ENCODE measurements around the gene ZNF837.

GRCh38 chr19:58398087-58398486 lies 17.3 kb upstream of the ZNF837 start:
- TF ChIP-seq FOXJ3 (CRISPR knock-in tag; IDR thresholded peaks at IDR 0.05; ENCODE audit: borderline replicate concordance) (no peak), TEAD4 (CRISPR knock-in tag; IDR thresholded peaks at IDR 0.05) (no peak), SMAD3 (CRISPR knock-in tag; IDR thresholded peaks at IDR 0.05; ENCODE audit: borderline replicate concordance) (no peak), HMGA2 (CRISPR knock-in tag; IDR thresholded peaks at IDR 0.05) (no peak), ELF4 (CRISPR knock-in tag; IDR thresholded peaks at IDR 0.05; ENCODE audit: low read depth) (no peak), SP1 (CRISPR knock-in tag; conservative IDR thresholded peaks at IDR 0.05) (no peak)
- TF ChIP-seq, protein P1, sequence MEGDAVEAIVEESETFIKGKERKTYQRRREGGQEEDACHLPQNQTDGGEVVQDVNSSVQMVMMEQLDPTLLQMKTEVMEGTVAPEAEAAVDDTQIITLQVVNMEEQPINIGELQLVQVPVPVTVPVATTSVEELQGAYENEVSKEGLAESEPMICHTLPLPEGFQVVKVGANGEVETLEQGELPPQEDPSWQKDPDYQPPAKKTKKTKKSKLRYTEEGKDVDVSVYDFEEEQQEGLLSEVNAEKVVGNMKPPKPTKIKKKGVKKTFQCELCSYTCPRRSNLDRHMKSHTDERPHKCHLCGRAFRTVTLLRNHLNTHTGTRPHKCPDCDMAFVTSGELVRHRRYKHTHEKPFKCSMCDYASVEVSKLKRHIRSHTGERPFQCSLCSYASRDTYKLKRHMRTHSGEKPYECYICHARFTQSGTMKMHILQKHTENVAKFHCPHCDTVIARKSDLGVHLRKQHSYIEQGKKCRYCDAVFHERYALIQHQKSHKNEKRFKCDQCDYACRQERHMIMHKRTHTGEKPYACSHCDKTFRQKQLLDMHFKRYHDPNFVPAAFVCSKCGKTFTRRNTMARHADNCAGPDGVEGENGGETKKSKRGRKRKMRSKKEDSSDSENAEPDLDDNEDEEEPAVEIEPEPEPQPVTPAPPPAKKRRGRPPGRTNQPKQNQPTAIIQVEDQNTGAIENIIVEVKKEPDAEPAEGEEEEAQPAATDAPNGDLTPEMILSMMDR (IDR thresholded peaks at IDR 0.05), result no peak
- TF ChIP-seq, protein P2, sequence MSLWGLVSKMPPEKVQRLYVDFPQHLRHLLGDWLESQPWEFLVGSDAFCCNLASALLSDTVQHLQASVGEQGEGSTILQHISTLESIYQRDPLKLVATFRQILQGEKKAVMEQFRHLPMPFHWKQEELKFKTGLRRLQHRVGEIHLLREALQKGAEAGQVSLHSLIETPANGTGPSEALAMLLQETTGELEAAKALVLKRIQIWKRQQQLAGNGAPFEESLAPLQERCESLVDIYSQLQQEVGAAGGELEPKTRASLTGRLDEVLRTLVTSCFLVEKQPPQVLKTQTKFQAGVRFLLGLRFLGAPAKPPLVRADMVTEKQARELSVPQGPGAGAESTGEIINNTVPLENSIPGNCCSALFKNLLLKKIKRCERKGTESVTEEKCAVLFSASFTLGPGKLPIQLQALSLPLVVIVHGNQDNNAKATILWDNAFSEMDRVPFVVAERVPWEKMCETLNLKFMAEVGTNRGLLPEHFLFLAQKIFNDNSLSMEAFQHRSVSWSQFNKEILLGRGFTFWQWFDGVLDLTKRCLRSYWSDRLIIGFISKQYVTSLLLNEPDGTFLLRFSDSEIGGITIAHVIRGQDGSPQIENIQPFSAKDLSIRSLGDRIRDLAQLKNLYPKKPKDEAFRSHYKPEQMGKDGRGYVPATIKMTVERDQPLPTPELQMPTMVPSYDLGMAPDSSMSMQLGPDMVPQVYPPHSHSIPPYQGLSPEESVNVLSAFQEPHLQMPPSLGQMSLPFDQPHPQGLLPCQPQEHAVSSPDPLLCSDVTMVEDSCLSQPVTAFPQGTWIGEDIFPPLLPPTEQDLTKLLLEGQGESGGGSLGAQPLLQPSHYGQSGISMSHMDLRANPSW (CRISPR knock-in tag; conservative IDR thresholded peaks at IDR 0.05; ENCODE audit: low read depth), result no peak
- TF ChIP-seq, protein P3, sequence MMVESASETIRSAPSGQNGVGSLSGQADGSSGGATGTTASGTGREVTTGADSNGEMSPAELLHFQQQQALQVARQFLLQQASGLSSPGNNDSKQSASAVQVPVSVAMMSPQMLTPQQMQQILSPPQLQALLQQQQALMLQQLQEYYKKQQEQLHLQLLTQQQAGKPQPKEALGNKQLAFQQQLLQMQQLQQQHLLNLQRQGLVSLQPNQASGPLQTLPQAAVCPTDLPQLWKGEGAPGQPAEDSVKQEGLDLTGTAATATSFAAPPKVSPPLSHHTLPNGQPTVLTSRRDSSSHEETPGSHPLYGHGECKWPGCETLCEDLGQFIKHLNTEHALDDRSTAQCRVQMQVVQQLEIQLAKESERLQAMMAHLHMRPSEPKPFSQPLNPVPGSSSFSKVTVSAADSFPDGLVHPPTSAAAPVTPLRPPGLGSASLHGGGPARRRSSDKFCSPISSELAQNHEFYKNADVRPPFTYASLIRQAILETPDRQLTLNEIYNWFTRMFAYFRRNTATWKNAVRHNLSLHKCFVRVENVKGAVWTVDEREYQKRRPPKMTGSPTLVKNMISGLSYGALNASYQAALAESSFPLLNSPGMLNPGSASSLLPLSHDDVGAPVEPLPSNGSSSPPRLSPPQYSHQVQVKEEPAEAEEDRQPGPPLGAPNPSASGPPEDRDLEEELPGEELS (CRISPR knock-in tag; IDR thresholded peaks at IDR 0.05), result no peak
